ENCODE measurements around the gene ZDHHC14.

GRCh38 chr6:157453131-157453530 lies 72.1 kb downstream of the ZDHHC14 start:
- TF ChIP-seq RNF2 (IDR thresholded peaks at IDR 0.05; ENCODE audit: borderline replicate concordance, low read depth, low read length, missing control alignments, poor library complexity, severe bottlenecking): no peak
- TF ChIP-seq RXRA (IDR thresholded peaks at IDR 0.05; ENCODE audit: insufficient read depth, low read depth, low read length): no peak
- no peak for TF ChIP-seq CTCF (IDR thresholded peaks at IDR 0.05; ENCODE audit: control extremely low read depth in 1 of 3, insufficient read depth in 1 of 3, low read depth in 1 of 3, low read length in 3 of 3)
- TF ChIP-seq JUND (IDR thresholded peaks at IDR 0.05; ENCODE audit: low read length): no peak
- TF ChIP-seq POLR2A (IDR thresholded peaks at IDR 0.05; ENCODE audit: control extremely low read depth in 1 of 2, low read depth in 2 of 2, low read length in 2 of 2): no peak
- no peak for TF ChIP-seq GABPA (IDR thresholded peaks at IDR 0.05; ENCODE audit: borderline replicate concordance, insufficient read depth, low read length)
- no peak for TF ChIP-seq RAD21 (IDR thresholded peaks at IDR 0.05 in 1 of 2, conservative IDR thresholded peaks at IDR 0.05 in 1 of 2; ENCODE audit: low read depth in 2 of 2, low read length in 2 of 2)
- no peak for TF ChIP-seq EZH2 (IDR thresholded peaks at IDR 0.05; ENCODE audit: low read depth, low read length, severe bottlenecking)
- no peak for TF ChIP-seq KDM4A (IDR thresholded peaks at IDR 0.05; ENCODE audit: low read depth, low read length, severe bottlenecking)
- no peak for TF ChIP-seq PHF8 (conservative IDR thresholded peaks at IDR 0.05; ENCODE audit: low read depth, low read length)
- no peak for TF ChIP-seq TAF1 (IDR thresholded peaks at IDR 0.05; ENCODE audit: low read depth, low read length)
- TF ChIP-seq TEAD4 (IDR thresholded peaks at IDR 0.05; ENCODE audit: low read depth, low read length): no peak
